Spleen (tissue), 11 donors: Measurements from ENCODE around the gene GOSR2. TPM values are rescaled to one million over a fixed set of nuclear protein-coding genes. Genes with fewer than 3 reads are reported as not detected.

Experiments
- DNase-seq: peaks from one replicate; pipeline ENCODE4 v3.0.0-alpha.2; 2020
- H3K27ac ChIP-seq, 8 donors: fragments of 200-600 bp; sonication (generic) in 7 of 8; 1 replicate in 4 of 8; 2 replicates in 4 of 8; pipeline versions ENCODE4 v1.5.0 to v1.8.0; 2016 to 2021; ENCODE audit warnings: inconsistent platforms in 4 of 8, mild to moderate bottlenecking in 4 of 8, moderate library complexity in 1 of 8
- H3K27me3 ChIP-seq, 7 donors: fragments of 200-600 bp; sonication (generic) in 6 of 7; replicated peaks in 1 of 7; 1 replicate in 4 of 7; 2 replicates in 3 of 7; pipeline versions ENCODE4 v1.5.0 to v1.8.0; 2016 to 2021; ENCODE audit warnings: inconsistent platforms in 3 of 7, mild to moderate bottlenecking in 1 of 7
- H3K36me3 ChIP-seq, 6 donors: fragments of 200-600 bp; sonication (generic) in 5 of 6; 1 replicate in 4 of 6; 2 replicates in 2 of 6; pipeline versions ENCODE4 v1.5.0 to v1.8.0; 2016 to 2021; ENCODE audit warnings: inconsistent platforms in 2 of 6
- H3K4me1 ChIP-seq, 6 donors: fragments of 200-600 bp; sonication (generic) in 5 of 6; 1 replicate in 3 of 6; 2 replicates in 3 of 6; pipeline versions ENCODE4 v1.5.0 to v1.8.0; 2016 to 2021; ENCODE audit warnings: inconsistent platforms in 3 of 6
- H3K4me3 ChIP-seq, 8 donors: fragments of 200-600 bp; sonication (generic) in 7 of 8; 1 replicate in 4 of 8; 2 replicates in 4 of 8; pipeline versions ENCODE4 v1.5.0 to v1.8.0; 2016 to 2021; ENCODE audit warnings: inconsistent platforms in 4 of 8, mild to moderate bottlenecking in 4 of 8, moderate library complexity in 2 of 8
- H3K9me3 ChIP-seq, 8 donors: fragments of 200-600 bp; sonication (generic) in 7 of 8; 1 replicate in 4 of 8; 2 replicates in 4 of 8; pipeline versions ENCODE4 v1.5.0 to v1.8.0; 2016 to 2021; ENCODE audit warnings: inconsistent platforms in 4 of 8
- POLR2A ChIP-seq, 3 donors: fragments of 450-650 bp; IDR thresholded peaks; one replicate each; pipeline ENCODE4 v1.5.1; 2017; ENCODE audit warnings: antibody characterized with exemption in 3 of 3, mild to moderate bottlenecking in 1 of 3
- POLR2AphosphoS5 ChIP-seq, 3 donors: sonication (generic); formaldehyde crosslinking; IDR thresholded peaks; one replicate each; pipeline ENCODE4 v1.5.1; 2017; ENCODE audit warnings: antibody characterized with exemption in 3 of 3
- WGBS, 5 donors: extraction: QIAGEN DNeasy Blood & Tissue Kit in 3 of 5; methylation state at CpG; one replicate each; pipeline versions ENCODE4 v1.1.5 to v1.1.7; 2013 to 2018; 5-methylcytosine and 5-hydroxymethylcytosine counted together
- intact Hi-C: fragments of 100-400 bp; cut with DNase I; formaldehyde crosslinking; loops from one replicate; pipeline ENCODE4 v1.15.0; 2023; ENCODE audit warnings: low total_unique reads
- polyA plus RNA-seq, 3 donors: library from polyadenylated mRNA; stranded (reverse); fragments of 200-250 nt; gene quantifications; one replicate each; pipeline ENCODE4 v1.2.1, GENCODE V29; 2013
- total RNA-seq, 7 donors: library from RNA; depleted of rRNA in 3 of 7; stranded (reverse); fragments of >200 nt in 3 of 7; fragmentation: NEBNext Ultra II Directional in 4 of 7; extraction: Animal tissue kit (Norgen Biotek cat#: 25700) in 4 of 7; gene quantifications; one replicate each; pipeline versions ENCODE4 v1.1.0 to v1.2.1, GENCODE V29; 2016 to 2021
- TF ChIP-seq, protein P1 (sequence below), 11 experiments: fragments of 200-600 bp in 7 of 11; fragments of 450-650 bp in 4 of 11; sonication (generic) in 4 of 11; IDR thresholded peaks in 8 of 11; conservative IDR thresholded peaks in 3 of 11; 1 replicate in 7 of 11; 2 replicates in 4 of 11; pipeline versions ENCODE4 v1.4.0 to v1.8.0; 2016 to 2021; ENCODE audit warnings: antibody characterized with exemption in 11 of 11, inconsistent platforms in 4 of 11, mild to moderate bottlenecking in 1 of 11
- donor health status: healthy with polysubstance abuse.
- donor health status: DM: no; HTN: no; CAD: no; lungs with moderate emphysema.
- donor health status: DM: no; HTN: no; CAD: no.
- donor health status: Bipolar disorder and iron deficiency.
- donor health status: healthy.
- donor health status: DM: no; HTN: no; CAD: no.
- donor health status: DM: yes; HTN: yes; CAD: no.

GOSR2 gene
- total and polyA plus RNA-seq, 10 donors = 19.2 to 114 (median 80.0) TPM

DNA sequence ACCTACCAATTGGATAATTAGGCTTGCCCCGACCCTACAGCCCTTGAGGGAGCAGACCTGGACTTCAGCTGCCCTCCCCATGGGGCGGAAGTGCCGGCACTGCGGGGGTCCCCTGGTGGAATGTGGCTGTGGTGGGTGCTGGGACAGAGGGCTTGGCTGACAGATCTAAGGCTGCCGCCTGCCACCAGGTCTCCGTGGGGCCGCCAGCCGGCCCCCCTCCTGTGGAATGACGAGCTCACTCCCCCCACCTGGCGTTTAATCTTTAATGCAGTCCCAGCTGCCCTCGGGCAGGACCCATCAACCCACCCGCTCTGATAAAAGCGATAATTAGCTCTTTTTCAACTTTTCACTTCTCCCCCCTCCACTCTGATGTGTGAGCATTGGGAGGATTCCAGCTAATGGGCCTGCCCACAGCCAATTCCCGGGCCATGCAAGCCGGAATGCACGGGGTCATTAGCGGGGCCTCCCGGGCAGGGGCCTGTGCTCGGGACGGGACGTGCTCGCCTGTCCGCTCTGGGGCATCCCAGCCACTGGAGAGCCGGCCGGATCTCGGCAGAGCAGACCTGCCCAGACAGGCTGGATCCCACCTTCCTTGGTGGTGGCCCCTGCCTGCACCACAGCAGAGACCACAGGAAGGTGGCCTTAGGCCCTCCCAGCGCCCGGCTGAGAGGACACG is 28.3 kb upstream of the GOSR2 start:
- peak overlapping the region in 1 of 8 donors; percentile 7 for H3K27ac ChIP-seq
- H3K36me3 ChIP-seq = no peaks in the 10 kb centered on the region
- H3K4me1 ChIP-seq = peaks cover 0 to 33% (median 10%) of the 10 kb centered on the region in 6 donors
- WGBS, 5 donors = 72 to 85% (median 80%) methylated on average over 25 to 29 of the region's 29 CpGs
- intact Hi-C loops = no loop called here
- H3K27me3 ChIP-seq = peaks cover 0 to 7% (median 0%) of the 10 kb centered on the region in 7 donors
- H3K4me3 ChIP-seq = no peak overlapping the region
- peaks cover 0 to 9% (median 5%) of the 10 kb centered on the region in 8 donors for H3K9me3 ChIP-seq
- no peak for TF ChIP-seq POLR2A (IDR thresholded peaks at IDR 0.05)
- TF ChIP-seq, protein P1, sequence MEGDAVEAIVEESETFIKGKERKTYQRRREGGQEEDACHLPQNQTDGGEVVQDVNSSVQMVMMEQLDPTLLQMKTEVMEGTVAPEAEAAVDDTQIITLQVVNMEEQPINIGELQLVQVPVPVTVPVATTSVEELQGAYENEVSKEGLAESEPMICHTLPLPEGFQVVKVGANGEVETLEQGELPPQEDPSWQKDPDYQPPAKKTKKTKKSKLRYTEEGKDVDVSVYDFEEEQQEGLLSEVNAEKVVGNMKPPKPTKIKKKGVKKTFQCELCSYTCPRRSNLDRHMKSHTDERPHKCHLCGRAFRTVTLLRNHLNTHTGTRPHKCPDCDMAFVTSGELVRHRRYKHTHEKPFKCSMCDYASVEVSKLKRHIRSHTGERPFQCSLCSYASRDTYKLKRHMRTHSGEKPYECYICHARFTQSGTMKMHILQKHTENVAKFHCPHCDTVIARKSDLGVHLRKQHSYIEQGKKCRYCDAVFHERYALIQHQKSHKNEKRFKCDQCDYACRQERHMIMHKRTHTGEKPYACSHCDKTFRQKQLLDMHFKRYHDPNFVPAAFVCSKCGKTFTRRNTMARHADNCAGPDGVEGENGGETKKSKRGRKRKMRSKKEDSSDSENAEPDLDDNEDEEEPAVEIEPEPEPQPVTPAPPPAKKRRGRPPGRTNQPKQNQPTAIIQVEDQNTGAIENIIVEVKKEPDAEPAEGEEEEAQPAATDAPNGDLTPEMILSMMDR (IDR thresholded peaks at IDR 0.05 in 8 of 11, conservative IDR thresholded peaks at IDR 0.05 in 3 of 11) = no peak
- peak in 1 of 3 donors; percentile 71 for TF ChIP-seq POLR2AphosphoS5 (IDR thresholded peaks at IDR 0.05)
- no peak for DNase-seq

DNA sequence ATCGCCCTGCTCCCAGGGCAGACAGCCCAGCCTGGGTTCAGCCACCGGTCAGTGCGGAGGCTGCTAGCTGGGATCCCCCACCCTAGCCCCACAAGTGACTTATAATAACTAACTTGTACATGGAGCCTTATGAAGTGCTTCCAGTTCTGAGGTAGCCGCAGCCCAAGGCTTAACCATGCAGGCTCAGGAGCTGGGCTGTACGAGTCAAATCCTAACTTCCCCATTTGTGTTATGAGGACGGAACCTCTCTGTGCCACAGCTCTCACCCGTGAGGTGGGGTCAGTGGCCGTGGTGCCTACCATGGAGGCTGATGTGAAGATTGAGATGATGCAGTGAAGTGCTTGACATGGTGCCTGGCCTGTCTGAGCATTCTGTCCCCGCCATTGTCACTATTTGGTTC is 27.8 kb upstream of the GOSR2 start:
- Histone ChIP-seq H3K27me3 (peaks cover 0 to 7% (median 0%) of the 10 kb centered on the region in 7 donors), H3K4me3 (no peak overlapping the region), H3K4me1 (peaks cover 0 to 28% (median 7%) of the 10 kb centered on the region in 6 donors), H3K36me3 (no peaks in the 10 kb centered on the region), H3K27ac (peak overlapping the region in 1 of 8 donors; percentile 7), H3K9me3 (peaks cover 0 to 9% (median 5%) of the 10 kb centered on the region in 8 donors)
- WGBS, 5 donors = 42 to 62% (median 56%) methylated on average over 6 to 9 of the region's 9 CpGs
- no peak for DNase-seq
- TF ChIP-seq POLR2AphosphoS5 (IDR thresholded peaks at IDR 0.05) = no peak
- TF ChIP-seq, protein P1 (IDR thresholded peaks at IDR 0.05 in 8 of 11, conservative IDR thresholded peaks at IDR 0.05 in 3 of 11) = no peak
- TF ChIP-seq POLR2A (IDR thresholded peaks at IDR 0.05) = no peak
- intact Hi-C loops = no loop called here

DNA sequence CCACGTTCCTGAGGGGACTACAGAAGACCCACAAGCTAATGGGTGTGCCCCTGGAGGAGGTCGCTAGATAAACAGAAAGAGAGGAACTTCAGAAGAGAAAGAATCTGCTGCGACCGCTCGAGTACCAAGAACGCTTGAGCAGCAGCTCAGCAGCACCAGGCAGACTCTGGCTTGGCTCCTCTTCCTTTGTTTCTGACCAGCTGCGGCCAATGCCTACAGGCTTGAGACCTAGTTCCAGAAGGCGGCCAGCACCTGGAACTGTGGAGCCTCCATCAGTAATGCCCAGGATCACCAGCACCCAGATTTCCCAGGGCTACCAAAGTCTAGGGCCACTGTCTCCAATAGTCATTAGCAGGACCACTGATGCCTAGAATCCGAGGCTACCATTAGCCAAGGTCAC is 26.0 kb upstream of the GOSR2 start:
- TF ChIP-seq POLR2AphosphoS5 (IDR thresholded peaks at IDR 0.05) = no peak
- TF ChIP-seq POLR2A (IDR thresholded peaks at IDR 0.05) = no peak
- TF ChIP-seq, protein P1 (IDR thresholded peaks at IDR 0.05 in 8 of 11, conservative IDR thresholded peaks at IDR 0.05 in 3 of 11) = no peak
- WGBS, 5 donors = 82 to 93% (median 92%) methylated on average over 8 to 9 of the region's 9 CpGs
- DNase-seq = peak; percentile 40
- H3K27ac ChIP-seq = no peak overlapping the region
- H3K27me3 ChIP-seq = peaks cover 0 to 7% (median 0%) of the 10 kb centered on the region in 7 donors
- H3K36me3 ChIP-seq = no peaks in the 10 kb centered on the region
- intact Hi-C loops = no loop called here
- peaks cover 0 to 9% (median 5%) of the 10 kb centered on the region in 8 donors for H3K9me3 ChIP-seq
- peaks cover 0 to 17% (median 3%) of the 10 kb centered on the region in 6 donors for H3K4me1 ChIP-seq
- H3K4me3 ChIP-seq = no peak overlapping the region

DNA sequence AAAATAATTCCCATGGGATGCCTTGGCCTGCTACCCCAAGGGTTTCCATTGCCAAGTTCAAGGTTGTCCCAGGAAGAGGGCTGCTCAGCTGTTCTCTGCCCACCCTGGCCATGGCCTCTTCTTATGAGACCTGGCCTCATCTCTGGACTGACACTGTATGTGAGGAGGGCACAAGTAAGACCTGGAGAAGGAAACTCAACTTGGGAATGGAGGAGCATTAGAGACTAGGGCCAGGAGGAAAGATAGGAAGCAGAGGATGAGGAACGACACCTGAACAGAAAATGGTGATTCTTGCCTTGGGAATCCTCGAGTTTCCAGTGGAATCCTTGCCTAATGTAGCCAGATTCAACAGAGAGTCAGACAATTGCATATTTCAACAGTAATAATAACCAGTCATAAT is 24.6 kb upstream of the GOSR2 start:
- no peak for DNase-seq
- 66 to 77% (median 76%) methylated on average over 2 of the region's 2 CpGs for WGBS, 5 donors
- Histone ChIP-seq H3K9me3 (peaks cover 0 to 9% (median 5%) of the 10 kb centered on the region in 8 donors), H3K27me3 (peaks cover 0 to 7% (median 0%) of the 10 kb centered on the region in 7 donors), H3K27ac (no peak overlapping the region), H3K4me3 (no peak overlapping the region), H3K36me3 (no peaks in the 10 kb centered on the region), H3K4me1 (peaks cover 0 to 17% (median 3%) of the 10 kb centered on the region in 6 donors)
- TF ChIP-seq POLR2A (IDR thresholded peaks at IDR 0.05) (no peak), POLR2AphosphoS5 (IDR thresholded peaks at IDR 0.05) (no peak)
- TF ChIP-seq, protein P1 (IDR thresholded peaks at IDR 0.05 in 8 of 11, conservative IDR thresholded peaks at IDR 0.05 in 3 of 11) = no peak
- intact Hi-C loops = no loop called here
